B cell (primary cell): ENCODE results near the gene DHH.

Experiments
- CTCF ChIP-seq: fragments of 200-600 bp; IDR thresholded peaks from one replicate; pipeline ENCODE4 v1.8.0; 2022; ENCODE audit warnings: antibody characterized with exemption, mild to moderate bottlenecking
- EZH2 ChIP-seq: IDR thresholded peaks from 2 replicates; pipeline ENCODE4 v1.6.1; 2012; ENCODE audit warnings: borderline replicate concordance, low read depth, mild to moderate bottlenecking, moderate library complexity, low read length; ENCODE audit not compliant: insufficient read depth, poor library complexity, severe bottlenecking

GRCh38 chr12:49131051-49131893 lies 36.7 kb upstream of the DHH start, which contains the start of gene TUBA1B:
- TF ChIP-seq CTCF (no peak), EZH2 (no peak)
